Fibroblast of skin of left biceps (primary cell): ENCODE data around the gene RALGPS2.

Experiments used
- DNase-seq, 2 experiments: peaks; one replicate each; pipeline ENCODE4 v3.0.0-alpha.2; 2013; ENCODE audit warnings: low read depth in 2 of 2

RALGPS2 gene

GRCh38 chr1:178864326-178864725, 139.3 kb downstream of the RALGPS2 start:
- no peak for DNase-seq

DNA sequence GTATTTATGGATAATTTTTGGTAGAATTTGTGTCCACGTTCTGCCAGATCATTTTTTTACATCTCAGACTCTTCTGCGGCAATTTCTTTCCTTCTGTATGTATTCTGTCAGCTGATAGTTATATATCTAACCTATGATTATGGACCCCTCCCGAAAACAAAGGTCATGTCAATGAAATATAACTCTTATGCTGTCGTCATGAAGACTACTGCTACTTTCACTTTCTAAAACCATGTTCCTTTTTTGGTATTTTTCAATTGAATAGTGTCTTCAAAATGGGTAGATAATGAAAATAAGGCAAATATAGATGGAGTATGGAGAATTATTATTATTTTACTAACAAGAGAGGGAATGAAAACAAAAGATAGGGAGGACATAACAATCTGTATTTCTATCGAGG, 142.6 kb downstream of the RALGPS2 start:
- no peak for DNase-seq

- no peak for DNase-seq
Measured at GRCh38 chr1:178868706-178869105, 143.7 kb downstream of the RALGPS2 start.

- DNase-seq = peak; percentile 25 to 32
Measured at GRCh38 chr1:178869119-178869697, 144.2 kb downstream of the RALGPS2 start.

DNA sequence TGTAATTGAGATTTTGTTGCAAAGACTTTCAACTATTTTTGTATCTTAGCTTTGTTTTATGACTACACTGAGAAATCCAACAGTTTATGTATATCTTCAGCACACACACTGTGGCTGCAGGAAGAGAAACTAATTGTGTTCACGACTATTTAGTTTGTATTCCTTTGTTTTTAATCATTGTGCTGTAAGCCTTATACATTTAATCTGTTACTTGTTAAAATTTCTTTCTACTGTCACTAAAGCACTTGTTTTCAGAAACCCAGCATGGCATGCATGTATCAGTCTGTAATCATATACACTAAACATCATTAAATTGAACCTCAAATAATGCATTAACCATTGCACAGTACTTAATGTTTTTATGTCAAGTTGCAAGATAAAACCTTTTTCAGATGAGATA, 145.2 kb downstream of the RALGPS2 start:
- DNase-seq = no peak

DNA sequence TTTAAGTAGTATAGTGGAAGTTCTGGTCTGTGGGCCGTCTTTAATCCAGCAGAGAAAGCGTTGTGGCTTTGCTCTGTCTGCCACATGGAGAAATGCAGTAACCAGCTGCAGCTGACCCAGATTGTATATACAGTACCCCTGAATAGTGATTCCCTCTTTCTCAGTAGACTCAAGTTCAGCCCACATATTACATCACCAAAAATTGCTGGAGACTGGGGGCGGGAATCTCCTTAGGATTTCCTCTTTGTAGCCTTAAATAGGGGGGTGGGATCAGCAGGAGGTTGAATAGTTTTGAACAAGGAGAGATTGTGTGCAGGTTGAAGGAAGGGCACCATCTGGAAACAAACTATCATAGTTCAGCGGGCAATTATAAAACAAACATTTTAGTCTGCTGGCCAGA, 145.9 kb downstream of the RALGPS2 start, which contains the start of gene ANGPTL1:
TSS of gene ANGPTL1 (minus strand) at position 134 of the 400 bp plus-strand sequence. CDS start 5,301 bp downstream, outside the sequence.
- no peak for DNase-seq

GRCh38 chr1:178871551-178872320, 146.7 kb downstream of the RALGPS2 start:
- no peak for DNase-seq

- DNase-seq = no peak
Measured at GRCh38 chr1:178874966-178875365, 149.9 kb downstream of the RALGPS2 start.

- no peak for DNase-seq
Measured at GRCh38 chr1:178875936-178876335, 150.9 kb downstream of the RALGPS2 start.

DNA sequence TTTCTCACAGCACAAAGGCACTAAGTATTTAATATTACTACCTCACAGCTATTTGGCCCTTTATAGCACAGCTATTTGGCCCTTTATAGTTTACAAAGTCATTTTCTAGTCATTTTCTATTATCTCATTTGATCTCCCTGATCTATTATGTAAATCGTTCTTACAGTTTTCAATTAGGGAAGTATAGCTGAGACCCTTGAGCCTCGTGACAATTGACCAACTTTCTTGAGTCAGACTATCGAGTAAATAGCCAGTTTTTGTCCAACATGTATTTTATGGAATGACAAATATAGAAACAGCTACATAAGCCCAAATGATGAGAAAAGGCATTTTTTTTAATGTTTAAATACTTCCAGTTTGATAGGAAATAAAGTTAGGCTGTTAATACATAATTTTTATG, 152.9 kb downstream of the RALGPS2 start:
- no peak for DNase-seq

DNA sequence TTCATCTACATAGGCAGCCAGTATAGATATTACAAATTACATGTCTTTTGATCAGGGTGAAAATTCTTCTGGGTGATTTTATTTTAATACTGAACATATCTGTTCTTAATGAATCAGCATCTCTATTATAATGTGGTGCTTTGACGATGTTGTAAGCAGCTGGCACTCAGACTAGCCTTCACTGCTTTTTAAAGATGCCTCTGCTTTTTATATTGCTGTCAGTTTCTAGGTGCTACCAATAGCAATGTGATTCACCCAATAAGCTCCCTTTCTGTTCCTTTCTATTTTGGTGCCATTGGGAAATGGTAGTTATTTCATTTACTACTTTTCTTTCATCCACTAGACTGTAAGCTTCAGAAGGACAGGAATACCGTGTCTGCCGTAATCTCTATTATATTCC, 156.9 kb downstream of the RALGPS2 start:
- DNase-seq = no peak

DNA sequence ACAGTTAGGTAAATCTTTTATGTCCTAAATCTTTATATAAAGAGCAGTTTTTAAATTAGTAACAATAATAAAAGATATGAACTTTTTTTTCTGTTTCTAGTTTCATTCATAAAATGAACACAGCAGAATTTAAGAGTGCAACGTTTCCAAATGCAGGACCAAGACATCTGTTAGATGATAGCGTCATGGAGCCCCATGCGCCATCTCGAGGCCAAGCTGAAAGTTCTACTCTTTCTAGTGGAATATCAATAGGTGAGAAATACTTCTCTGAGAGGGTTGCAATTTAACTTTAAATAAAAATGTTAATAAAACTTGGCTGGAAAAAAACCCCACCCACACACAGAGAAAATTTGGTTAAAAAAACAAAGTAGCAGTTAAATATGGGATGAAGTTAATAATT, 160.8 kb downstream of the RALGPS2 start:
- DNase-seq = no peak

DNA sequence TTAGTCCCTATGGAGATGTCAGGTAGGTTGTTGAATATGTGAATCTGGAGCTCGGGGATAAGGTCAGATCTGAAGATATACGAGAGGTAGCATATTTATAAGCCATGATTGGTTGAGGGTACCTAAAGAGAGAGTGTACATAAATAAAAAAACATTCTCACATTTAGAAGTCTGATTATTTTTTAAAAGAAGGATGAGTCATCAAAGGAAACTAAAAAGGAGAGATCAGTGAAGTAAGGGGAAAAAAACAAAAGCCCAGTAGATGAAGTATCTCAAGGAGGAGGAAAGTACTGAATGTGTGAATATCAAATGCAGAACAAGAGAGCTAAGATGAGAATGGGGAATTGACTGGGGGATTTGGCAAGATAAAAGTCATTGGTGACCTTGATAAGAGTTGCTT, 161.5 kb downstream of the RALGPS2 start:
- DNase-seq = no peak

- DNase-seq = no peak
Measured at GRCh38 chr1:178895928-178896327, 170.9 kb downstream of the RALGPS2 start.

GRCh38 chr1:178898401-178898800, 173.4 kb downstream of the RALGPS2 start:
- no peak for DNase-seq

- DNase-seq = no peak
Measured at GRCh38 chr1:178899402-178899801, 174.4 kb downstream of the RALGPS2 start.

GRCh38 chr1:178901482-178902125, 176.6 kb downstream of the RALGPS2 start:
- no peak for DNase-seq

DNA sequence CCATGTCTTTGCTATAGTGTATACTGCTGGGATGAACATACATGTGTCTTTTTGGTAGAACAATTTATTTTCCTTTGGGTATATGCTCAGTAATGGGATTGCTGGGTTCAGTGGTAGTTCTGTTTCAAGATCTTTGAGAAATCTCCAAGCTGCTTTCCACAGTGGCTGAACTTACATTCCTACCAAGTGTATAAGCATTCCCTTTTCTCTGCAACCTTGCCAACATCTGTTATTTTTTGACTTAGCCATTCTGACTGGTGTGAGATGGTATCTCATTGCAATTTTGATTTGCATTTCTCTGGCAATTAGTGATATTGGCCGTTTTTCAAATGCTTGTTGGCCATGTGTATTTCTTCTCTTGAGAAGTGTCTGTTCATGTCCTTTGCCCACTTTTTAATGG, 183.3 kb downstream of the RALGPS2 start:
- peak; percentile 47 to 53 for DNase-seq

GRCh38 chr1:178910023-178910422, 185.0 kb downstream of the RALGPS2 start:
- DNase-seq = no peak

GRCh38 chr1:178912597-178912996, 187.6 kb downstream of the RALGPS2 start:
- no peak for DNase-seq

- DNase-seq = no peak
Measured at GRCh38 chr1:178916448-178917174, 191.6 kb downstream of the RALGPS2 start.

DNA sequence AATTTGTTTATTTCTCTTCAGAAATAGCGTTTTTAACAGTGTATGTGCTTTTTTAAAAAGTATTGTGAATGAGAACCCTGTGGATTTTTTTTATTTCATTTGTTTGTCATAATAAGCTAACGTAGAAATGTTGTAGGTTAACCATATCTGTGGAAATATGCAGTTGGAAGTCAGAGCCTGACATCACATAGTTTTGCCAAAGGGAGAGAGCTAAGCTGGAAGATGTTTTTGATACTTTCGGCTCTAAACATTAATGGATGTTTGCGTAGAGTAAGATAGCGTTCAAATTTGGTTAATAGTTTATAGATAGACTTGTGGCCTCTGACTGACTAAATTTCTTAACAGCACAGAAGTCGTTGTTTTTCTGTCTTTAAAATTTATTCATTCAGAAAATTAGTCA, 193.3 kb downstream of the RALGPS2 start:
- no peak for DNase-seq
